ENCODE data around the gene KDM4B. TPM values are rescaled to one million over a fixed set of nuclear protein-coding genes. Genes with fewer than 3 reads are reported as not detected.

Gene KDM4B
- total RNA-seq, 1 donor from 2014 or later, result 34.1 TPM

DNA sequence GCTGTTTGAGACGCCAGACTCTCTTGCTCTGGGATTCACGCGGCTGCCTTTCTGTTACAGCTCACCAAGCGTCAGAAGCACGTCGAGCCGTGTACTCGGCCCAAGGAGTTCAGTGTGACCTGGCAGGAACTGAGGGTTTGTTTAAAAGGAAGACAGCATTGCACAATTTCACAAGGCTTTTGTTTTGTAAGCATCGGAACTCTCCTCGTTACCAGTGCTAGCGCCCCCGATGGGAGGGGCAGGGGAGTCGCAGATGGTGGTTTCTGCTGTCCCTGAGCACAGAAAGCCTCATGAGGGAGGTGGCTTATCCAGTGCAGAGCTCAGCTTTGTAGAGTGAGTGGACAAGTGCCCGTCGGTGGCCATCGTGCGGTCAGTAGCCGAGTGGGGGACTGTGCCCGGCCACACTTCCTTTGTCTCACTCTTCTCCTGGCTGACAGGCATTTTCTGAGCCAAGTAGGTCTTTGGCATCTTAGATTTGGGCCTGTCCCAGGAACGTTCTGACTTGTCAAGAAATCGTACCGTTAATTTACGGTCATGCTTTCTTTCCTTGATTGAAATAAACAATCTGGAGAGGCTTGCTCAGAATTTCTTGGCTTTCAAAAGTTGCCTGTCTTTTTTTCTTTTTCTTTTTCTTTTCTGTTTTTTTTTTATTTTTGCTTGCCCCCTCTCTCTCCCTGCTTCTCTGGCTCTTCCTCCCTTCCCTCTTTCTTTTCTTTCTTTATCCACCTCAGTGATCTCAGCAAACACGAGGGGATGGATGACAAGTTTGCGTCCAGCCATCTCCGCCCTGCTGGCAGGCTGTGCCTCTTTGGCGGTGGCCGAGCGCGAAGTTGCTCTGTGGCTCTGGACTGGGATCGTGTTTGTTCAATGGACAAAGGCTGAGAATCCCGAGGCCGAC, 7.7 kb downstream of the KDM4B start:
- Histone ChIP-seq H3K9me3 (replicated peaks) (no peaks in the 10 kb centered on the region), H3K4me3 (peak overlapping the region; percentile 40), H3K36me3 (no peaks in the 10 kb centered on the region), H3K27me3 (ENCODE audit: low read depth) (no peaks in the 10 kb centered on the region), H3K4me1 (peaks cover 94% of the 10 kb centered on the region), H3K27ac (replicated peaks) (peak overlapping the region; percentile 81)
- intact Hi-C loops (cut with micrococcal nuclease), result no loop called here
- peak; percentile 72 for DNase-seq
- TF ChIP-seq, protein P1, sequence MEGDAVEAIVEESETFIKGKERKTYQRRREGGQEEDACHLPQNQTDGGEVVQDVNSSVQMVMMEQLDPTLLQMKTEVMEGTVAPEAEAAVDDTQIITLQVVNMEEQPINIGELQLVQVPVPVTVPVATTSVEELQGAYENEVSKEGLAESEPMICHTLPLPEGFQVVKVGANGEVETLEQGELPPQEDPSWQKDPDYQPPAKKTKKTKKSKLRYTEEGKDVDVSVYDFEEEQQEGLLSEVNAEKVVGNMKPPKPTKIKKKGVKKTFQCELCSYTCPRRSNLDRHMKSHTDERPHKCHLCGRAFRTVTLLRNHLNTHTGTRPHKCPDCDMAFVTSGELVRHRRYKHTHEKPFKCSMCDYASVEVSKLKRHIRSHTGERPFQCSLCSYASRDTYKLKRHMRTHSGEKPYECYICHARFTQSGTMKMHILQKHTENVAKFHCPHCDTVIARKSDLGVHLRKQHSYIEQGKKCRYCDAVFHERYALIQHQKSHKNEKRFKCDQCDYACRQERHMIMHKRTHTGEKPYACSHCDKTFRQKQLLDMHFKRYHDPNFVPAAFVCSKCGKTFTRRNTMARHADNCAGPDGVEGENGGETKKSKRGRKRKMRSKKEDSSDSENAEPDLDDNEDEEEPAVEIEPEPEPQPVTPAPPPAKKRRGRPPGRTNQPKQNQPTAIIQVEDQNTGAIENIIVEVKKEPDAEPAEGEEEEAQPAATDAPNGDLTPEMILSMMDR (IDR thresholded peaks at IDR 0.05; ENCODE audit: borderline replicate concordance), result no peak

DNA sequence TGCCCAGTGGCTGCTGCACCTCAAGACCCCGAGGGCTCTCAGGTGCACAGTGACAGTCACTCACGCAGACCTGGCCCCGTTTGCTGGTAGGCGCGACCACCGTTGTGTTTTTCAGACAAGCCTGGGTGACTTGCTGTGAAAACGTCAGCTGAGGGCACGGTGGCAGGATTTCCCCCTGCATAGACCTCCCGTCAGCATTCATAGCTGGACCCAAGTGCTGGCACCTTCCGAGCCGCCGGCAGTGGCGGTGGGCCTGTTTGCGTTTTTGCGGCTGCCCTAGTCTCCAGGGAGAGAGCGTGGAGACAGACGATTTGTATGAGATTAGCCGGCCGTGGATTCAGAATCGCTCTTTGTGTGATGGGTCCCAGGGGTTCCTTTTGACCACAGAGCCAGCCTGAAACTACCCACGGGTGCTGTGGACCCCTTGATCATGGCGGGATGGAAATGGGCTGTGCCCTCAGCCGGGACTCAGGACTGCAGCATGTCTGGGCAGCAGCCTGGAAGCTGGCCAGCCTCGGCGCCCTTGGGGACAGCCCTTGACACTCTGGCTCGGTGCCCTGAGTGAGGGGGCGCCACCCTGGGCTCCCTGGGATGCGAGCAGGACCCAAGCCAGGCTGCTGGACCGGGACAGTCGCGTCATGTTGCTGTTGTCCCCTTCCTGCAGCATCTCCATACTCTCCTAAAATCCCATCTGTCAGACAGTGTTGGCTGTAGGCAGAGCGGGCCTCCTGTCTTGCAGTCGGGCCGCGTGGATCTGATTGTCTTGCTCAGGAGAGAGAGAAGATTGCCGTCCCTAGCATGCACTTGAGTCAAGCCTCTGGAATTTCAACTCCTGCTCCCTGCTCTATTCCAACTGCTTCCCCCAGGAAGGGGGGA, 8.6 kb downstream of the KDM4B start:
- intact Hi-C loops (cut with micrococcal nuclease), result no loop called here
- peak; percentile 56 for DNase-seq

DNA sequence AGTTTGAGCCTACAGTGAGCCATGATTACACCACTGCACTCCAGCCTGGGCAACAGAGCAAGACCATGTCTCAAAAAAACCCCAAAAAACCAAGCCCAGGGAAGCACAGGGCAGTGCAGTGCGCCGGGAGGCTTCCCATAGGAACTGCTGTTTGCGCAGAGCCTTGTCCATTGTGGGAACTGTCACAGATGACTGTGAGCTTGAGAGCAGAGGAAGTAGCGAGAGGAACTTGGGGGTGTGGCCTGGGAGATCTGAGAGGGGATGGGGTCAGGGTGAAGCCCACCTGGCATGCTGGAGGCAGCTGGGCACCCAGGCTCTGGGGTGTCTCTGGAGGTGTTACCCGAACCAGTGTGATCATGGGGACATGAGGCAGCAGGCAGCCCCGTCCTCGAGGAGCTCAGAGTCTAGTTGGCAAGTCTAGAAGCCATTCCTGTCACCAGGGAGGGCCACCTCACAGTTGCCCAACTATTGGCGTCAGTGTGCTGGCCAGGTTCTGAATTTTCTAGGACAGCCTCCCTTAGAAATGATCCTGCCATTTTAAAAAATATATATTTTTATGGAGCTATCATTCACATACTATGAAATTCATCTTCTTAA, 10.4 kb downstream of the KDM4B start:
- H3K36me3 ChIP-seq, result peaks cover 4% of the 10 kb centered on the region
- TF ChIP-seq, protein P1 (IDR thresholded peaks at IDR 0.05; ENCODE audit: borderline replicate concordance), result no peak
- no peaks in the 10 kb centered on the region for H3K27me3 ChIP-seq (ENCODE audit: low read depth)
- intact Hi-C loops (cut with micrococcal nuclease), result no loop called here
- H3K27ac ChIP-seq (replicated peaks), result peak overlapping the region; percentile 6
- no peak for DNase-seq
- H3K4me1 ChIP-seq, result peaks cover 82% of the 10 kb centered on the region
- H3K4me3 ChIP-seq, result no peak overlapping the region
- no peaks in the 10 kb centered on the region for H3K9me3 ChIP-seq (replicated peaks)

More for the DNA sequence above, 8.6 kb downstream of the KDM4B start:
- Histone ChIP-seq H3K27me3 (ENCODE audit: low read depth) (no peaks in the 10 kb centered on the region), H3K36me3 (no peaks in the 10 kb centered on the region), H3K27ac (replicated peaks) (peak overlapping the region; percentile 81), H3K9me3 (replicated peaks) (no peaks in the 10 kb centered on the region), H3K4me1 (peaks cover 85% of the 10 kb centered on the region), H3K4me3 (peak overlapping the region; percentile 40)
- TF ChIP-seq, protein P1 (IDR thresholded peaks at IDR 0.05; ENCODE audit: borderline replicate concordance), result no peak

DNA sequence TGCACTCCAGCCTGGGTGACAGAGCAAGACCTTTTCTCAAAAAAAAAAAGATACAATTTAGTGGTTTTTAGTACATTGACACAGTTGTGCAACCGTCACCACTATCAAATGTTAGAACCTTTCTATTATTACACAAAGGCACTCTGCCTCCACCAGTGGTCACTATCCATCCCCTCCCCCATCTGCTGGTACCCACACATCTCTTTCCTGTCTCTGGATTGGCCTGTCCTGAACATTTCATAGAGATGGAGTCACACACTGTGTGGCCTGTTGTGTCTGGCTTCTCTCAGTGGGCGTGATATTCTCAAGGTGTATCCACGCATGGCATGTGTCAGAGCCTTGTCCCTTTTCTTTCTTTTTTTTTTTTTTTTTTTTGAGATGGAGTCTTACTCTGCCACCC, 11.2 kb downstream of the KDM4B start:
- Histone ChIP-seq H3K4me3 (no peak overlapping the region), H3K27ac (replicated peaks) (no peak overlapping the region), H3K27me3 (ENCODE audit: low read depth) (no peaks in the 10 kb centered on the region), H3K9me3 (replicated peaks) (no peaks in the 10 kb centered on the region), H3K36me3 (peaks cover 4% of the 10 kb centered on the region), H3K4me1 (peaks cover 82% of the 10 kb centered on the region)
- intact Hi-C loops (cut with micrococcal nuclease), result no loop called here
- DNase-seq, result no peak
- TF ChIP-seq, protein P1 (IDR thresholded peaks at IDR 0.05; ENCODE audit: borderline replicate concordance), result no peak

Data from left ventricle myocardium inferior (tissue), 1 donor.